Kidney tubule cell (primary cell): Measurements from ENCODE around the gene HABP2.
A peak's percentile ranks its signal among the peaks of the same experiment; 100 is the strongest.

Experiments used
- DNase-seq: peaks from one replicate; pipeline ENCODE4 v3.0.0-alpha.2; 2018; ENCODE audit warnings: low spot score

Gene HABP2

DNA sequence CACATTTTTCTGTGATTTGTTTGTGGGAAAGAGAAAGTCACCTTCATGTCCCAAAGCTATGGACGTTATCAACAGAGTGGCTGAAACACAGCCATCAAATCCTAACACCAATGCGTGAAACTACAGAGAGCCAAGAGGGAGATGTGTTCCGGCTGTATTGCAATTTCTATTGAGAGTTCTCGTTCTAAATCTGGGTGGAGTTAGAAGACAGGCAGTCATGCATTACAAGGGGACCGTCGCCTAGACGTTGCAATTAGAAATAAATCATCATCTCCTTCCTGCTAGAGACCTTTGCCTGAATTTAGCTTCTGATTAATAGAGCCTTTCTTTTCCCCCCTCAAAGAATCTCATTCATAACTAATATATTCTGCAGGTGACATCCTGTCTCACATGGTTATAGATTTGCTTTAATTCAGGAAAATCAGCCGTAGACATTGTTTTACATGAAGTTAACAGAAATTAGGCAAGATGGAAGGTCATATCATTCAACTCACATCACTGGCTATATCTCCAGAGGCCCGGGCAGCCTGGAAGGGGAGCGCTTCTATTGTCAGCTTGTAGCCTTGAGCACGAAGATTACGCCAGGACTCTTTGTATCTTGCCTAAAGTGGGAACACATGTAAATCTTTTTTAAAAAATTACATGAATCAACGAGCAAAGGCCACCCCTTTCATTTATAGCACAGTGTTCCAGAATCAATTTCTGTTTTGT lies 52.6 kb downstream of the HABP2 start:
- DNase-seq: no peak

DNA sequence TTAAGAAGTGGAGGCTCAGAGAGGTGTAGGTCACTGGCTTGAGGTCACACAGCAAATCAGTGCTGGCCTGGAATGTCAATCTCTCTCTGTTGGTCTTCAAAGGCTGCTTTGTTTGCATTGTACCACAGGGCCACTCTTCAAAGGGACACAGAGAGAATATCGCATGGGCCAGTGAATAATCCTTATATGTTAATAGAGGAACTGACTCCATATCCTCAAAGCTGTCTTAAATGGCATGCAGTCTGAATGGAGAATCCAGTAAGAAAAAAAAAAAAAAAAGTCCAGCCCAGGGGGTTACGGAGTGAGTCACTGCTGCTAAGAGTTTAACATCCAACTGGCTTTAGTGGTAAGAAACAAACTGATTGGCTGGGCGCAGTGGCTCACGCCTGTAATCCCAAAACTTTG lies 56.9 kb downstream of the HABP2 start:
- peak; percentile 32 for DNase-seq

DNA sequence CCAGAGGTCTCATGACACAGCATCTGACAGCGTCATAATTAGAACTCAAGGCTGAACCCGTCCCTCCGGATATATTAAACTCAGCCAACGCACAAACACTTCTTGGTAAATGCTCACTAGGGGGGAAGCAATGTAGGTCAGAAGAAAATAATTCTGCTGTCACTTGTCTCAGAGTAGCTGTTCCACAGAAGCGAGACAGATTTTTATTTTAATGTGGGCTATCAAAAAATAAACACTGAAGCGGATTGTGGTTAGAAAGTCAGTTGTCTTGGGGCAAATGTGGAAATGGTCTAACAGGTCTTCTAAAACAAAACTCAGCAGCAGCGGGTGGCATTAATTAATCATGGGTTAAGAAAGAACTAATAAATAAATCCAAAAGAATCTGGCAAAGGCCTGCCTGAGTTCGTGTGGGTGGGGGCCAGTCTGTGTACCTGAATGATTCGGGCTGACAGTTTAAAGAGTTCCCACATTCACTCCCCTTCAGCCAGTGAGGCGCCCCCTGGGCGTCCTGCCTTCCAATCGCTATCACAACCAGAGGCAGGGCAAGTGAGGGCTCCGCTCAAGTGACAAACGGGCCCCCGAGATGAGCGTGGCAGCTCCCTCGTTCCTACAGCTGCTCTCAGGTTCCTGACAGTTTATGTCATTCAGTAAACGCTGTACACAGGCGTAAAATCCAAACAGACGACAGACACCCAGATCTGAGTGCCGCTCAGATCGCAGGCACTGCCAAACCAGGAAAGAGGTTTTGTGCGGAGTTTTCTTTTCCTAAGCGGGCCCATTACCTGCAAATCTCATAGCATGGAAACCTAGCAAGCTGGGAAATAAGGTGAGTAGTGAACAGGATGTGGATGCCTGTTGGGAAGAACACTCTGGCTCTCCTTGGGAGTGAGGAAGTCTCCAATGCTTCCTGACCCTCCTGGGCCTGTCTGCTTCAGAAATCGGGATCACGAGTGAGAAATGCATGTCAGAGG lies 58.1 kb downstream of the HABP2 start:
- DNase-seq: no peak

DNA sequence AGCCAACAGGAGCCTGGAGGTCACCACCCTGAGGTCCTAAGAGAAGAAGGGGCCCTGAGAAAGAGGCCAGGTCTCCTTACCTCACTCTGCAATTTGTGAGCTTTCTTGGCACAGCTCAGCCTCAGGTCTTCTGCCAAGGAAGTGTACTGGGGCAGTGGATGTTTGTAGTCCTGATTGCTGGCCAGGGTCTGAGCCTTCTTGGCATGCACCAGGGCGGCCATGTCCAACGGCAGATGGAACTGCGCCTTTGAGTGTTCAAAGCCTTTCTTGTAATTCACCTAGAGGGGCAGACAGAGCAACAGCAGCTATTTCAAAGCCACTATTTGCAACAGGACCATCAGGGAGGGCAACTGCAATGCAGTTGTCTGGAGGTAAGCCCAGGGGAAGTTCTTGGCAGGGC lies 59.3 kb downstream of the HABP2 start:
- no peak for DNase-seq

DNA sequence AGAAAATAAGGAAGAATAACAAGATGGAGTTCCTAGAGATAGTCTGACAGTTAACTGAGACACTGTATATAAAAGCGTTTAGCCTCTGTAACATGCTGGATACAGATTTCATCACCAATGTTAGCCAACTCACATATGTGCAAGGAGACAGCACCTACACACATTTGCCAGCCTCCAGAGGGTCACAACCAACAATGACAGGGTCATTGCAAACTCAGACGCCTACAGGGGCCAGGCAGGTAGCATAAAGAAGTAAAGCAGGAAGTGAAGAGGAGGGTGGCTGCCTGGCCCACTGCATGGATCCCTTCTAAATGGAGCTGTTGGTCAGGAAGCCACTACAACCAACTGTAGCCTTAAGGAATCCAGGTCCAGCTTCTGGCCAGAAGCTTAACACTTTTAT lies 60.6 kb downstream of the HABP2 start:
- DNase-seq: no peak

DNA sequence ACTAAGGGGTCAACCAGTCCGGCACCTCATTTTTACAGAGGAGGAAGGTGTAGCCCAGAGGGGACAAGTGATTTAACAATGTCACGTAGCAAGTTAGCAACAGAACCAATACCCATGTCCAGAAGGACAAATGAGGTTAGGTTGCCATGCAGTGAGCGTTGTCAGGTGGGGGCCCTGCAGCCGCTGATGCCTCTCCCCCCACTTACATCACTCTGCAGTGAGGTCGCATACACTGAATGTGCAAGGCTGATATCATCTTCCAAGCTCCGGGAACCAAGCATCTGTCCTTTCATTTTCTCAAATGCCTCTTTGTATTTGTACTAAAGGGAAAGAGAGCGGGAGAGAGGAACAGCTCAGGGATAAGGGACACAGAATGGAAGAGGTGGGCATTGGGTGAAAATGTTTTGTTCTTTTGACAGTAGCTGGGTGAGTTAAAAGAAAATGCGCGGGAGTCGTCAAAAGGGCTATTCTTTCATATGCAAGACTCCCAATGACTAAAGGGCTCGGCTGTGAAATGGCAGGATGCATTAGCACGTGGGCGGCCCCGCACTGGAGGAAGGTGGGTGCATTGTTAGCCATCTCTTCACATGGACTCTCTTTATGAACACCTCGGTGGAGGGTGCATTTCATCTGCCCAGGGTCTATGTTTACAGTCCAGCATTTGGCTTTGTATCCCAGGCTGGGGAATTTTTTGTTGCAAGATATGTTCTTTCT lies 61.3 kb downstream of the HABP2 start:
- no peak for DNase-seq

DNA sequence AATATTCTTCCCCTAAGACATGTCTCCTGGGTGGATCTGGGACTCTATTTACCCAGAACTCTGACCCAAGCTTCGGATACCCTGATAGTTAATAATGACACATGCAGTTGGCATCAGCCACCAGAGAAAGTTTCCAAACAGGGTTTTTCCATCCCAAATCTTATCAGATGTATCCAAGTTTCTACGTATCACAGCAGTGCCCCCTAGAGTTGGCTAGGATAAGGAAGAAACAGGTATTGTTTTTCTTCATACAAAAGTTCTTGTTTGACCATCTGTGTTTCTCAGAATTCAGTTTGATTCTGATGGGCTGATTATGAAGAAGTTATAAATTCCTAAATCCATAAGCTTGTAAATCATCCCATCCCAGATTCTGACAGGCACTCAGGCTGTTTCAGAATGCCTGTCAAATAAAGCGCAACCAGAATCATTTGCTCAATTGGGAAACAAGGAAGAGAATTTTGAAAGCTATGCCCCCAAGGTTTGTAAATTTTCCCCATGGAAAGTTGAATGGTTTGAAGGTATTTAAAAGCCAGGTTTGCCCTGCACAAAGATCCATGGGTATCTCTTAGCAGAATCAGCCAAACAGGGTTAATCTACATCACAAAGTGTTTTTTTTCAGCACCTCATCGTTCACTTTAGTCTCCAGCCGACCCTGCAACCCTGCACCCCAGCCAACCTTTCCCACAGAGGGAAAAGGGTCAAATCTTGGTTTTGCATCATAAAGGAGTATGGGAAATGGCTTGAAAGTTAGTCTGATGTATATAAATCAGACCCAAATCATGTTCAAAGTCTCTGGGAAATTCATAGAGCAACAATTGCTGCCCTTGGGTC lies 63.6 kb downstream of the HABP2 start:
- peak; percentile 12 for DNase-seq

DNA sequence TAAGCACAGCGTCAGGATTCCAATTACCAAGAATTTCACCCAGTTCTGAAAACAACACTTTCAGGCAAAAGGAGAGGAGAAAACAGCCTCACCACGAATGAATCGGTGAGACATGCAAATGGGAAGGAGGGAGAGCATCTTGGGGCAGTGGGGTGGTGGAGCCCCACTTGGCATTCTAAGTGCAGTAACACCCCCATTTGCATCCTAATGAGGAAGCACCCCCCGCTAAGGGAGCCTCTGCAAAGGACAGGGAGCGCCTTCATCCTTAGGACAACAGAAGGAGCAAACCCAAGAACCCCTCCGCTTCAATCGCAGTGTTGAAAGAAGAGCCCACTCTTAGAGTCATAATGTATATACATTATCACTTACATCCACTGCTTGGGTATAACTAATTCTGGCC lies 64.2 kb downstream of the HABP2 start:
- DNase-seq: no peak

DNA sequence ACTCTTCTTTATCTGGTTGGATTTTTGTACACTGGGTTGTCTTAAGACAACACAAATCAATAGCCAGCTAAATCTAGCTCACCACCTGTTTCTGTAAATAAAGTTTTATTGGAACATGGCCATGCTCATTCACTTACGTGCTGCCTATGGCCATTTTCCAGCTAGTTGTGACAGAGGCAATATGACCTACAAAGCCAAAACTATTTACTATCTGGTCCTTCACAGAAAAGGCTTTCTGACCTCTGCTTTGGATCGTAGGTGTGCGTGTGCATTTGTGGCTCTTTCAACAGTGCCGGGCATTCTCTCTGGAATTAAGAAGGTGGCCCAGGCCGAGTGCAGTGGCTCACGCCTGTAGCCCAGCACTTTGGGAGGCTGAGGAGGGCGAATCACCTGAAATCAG lies 65.5 kb downstream of the HABP2 start:
- DNase-seq: no peak

DNA sequence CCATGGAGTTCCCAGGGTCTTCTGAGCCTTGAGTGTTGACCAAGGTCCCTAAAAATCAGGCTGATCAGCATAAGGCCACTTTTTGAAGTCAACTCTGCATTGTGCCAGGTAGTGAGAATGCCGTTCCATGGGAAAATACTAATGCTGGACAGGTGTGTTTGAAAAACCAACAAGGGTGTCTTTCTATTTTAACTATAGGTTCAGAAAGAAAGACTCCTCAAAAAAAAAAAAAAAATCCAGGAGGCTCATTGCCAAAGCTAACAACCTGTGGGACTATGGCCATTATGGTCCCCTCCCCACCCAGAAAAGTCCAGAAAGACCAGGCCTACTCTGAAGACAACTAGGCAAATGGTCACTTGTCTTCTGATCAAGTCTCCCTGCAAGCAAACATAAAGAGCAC lies 66.5 kb downstream of the HABP2 start:
- no peak for DNase-seq

DNA sequence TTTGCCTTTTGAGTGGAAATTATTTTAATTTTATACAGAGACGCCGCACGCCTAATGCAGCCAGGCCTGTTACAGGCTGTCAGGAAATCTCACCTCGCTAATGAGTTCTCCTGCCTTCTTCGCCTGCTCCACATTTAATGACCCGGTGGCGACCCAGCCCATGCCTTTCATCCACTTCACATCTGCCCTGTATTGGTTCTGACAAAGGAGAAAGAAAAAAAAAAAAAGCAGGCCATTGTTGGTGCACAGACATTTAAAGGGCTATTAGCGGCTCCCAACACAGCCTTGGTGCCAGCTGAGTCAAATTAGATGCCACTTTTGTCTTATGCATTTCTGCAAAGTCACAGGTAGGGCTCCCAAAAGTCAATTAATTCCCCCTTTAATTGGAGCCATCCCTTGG lies 67.7 kb downstream of the HABP2 start:
- DNase-seq: no peak

DNA sequence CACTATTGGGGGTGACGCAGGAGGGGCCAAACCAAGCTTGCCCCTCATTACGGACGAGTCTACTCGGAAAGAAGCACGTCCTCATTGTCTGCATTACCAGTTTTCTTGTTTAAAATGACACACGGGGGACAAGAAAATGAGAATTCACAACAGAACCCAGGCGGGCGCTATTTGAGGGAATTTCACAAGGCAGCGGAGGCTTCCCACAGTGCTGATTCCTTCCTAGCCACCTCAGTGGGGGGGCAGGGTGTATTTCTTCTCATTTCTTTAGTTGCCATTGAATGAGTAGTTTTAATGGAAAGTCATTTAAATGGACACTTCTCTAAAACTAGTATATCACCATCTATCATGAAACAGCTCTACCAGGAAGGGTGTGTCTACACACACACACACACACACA lies 68.1 kb downstream of the HABP2 start:
- no peak for DNase-seq

DNA sequence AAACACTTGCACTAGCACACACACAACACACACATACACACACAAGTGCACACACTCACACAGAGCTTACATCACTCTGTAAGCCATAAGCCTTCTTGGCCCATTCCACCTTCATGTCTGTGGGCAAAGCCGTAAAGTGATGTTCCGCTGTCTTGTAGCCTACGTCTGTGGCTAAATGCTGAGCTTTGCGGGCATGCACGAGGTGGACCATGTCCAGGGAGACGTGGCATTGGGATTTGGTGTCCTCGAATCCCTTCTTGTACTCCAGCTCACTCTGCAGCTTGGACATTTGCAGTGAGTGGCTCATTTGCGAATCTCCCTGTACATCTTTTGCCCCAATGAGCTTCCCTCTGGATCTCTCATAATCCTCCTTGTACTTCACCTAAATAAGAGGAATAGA lies 68.9 kb downstream of the HABP2 start:
- no peak for DNase-seq

DNA sequence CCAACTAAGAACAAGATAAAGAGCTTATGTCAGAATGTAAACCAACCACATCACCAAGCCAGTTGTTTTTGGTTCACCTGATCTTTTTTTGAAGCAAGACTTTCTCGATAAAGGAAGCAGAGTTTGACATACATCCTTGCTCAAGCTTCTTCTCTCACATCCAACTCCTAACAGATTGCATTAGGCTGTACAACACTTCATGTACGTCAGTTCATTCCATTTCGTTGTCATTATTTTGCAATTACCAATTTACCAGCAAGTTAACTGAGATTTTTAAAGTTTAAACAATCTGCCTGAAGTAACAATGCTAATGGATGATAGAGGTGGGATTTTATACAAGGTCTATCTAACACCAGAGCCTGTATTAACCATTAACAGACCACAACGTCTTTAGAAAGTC lies 70.0 kb downstream of the HABP2 start:
- no peak for DNase-seq

DNA sequence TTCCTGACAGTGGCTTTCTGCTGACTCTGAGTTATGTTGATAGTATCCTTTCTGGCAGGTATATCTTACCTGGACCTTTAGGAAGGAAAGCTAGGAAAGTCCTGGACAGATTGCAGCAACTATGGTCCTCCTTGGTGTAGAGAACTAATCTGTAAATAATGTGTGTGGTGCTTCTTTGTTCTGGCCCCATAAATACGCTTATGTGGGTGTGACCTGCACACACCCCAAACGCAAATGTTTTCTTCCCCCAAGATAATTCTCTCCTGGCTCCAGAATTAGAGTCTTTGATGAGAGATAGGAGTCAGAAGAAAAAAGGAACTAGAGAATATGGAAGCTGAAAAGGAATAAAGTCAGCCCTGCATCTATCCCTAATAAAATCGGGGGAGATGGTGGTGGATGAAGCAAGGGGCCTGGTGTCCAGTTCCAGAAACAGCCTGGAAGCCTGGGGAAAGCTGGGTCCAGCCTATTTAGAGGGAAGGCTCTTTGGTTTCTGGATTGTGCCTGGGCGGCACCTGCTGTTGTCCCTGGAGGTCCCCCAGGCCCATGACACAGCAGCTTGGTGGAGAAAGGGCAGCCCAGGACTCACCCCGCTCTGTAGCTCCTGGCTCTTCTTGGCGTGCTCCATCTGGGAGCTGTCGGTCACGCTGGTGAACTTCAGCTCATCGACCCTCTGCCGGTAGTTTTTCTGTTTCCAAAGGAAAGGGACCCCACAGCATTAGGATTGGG lies 72.8 kb downstream of the HABP2 start:
- DNase-seq: no peak

DNA sequence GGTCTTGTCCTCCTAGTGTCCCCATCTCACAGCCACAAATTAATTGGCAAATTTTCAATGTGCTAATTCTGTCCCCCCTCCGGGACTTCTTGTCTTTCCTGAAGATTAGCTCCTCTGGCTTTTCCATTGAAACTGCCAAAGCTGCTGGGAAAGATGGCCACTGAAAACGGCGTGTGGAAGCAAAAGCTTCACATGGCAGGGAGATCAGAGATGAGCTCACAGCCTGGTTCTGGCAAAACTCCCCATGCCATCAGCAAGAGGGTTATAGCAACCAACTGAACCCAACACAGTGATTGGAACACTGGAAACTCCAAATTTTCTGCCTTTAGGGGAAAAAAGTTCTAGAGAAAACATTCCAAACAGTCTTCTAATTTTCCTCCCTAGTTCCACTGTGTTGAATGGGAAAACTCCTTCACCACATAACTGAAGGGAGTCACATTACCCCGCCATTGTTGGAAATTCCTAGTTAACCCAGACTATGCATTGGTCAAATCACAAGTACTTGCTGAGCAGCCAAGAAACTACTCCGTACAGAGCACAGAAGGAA lies 74.0 kb downstream of the HABP2 start:
- DNase-seq: no peak

DNA sequence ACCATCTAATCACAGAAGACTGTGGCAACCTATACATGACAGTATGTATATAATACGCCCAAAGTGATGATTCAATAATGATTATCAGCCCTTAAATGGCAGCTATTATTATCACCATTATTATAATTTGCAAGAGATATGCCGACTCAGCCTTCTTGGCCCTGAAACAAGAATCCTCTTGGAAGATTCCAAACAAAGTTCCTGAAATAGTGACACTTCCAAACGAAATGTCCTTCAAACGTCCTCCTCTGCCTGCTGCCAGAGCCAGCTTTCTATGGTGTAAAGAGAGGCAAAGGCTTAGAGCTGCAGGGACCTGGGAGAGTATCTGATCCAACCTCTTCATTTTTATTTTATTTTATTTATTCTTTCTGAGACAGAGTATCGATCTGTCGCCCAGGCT lies 75.0 kb downstream of the HABP2 start:
- no peak for DNase-seq

DNA sequence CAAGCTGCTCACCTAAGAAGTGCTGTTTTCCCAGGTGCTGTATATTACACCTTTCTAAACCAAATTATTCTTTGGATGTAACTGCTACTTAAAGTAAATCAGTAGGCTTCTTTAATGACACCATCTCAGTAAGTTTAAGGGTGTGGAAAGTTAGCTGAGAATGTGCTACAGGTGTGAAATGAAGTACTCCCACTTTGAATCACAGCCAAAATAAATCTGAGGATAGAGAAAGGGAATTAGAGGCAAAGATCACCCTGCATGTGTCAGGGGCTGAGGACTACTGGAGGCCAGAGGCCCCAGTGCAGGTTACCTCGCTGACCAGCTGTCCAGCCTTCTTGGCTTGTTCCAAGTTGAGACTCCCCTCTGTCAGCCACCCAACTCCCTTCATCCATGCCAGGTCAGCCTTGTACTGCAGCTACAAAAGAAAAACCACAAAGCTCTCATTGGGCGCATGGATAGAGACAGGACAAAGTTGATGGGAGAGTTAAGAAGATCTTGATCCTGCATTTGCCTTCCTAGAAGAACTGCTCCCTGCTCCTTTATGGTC lies 75.8 kb downstream of the HABP2 start:
- DNase-seq: no peak

DNA sequence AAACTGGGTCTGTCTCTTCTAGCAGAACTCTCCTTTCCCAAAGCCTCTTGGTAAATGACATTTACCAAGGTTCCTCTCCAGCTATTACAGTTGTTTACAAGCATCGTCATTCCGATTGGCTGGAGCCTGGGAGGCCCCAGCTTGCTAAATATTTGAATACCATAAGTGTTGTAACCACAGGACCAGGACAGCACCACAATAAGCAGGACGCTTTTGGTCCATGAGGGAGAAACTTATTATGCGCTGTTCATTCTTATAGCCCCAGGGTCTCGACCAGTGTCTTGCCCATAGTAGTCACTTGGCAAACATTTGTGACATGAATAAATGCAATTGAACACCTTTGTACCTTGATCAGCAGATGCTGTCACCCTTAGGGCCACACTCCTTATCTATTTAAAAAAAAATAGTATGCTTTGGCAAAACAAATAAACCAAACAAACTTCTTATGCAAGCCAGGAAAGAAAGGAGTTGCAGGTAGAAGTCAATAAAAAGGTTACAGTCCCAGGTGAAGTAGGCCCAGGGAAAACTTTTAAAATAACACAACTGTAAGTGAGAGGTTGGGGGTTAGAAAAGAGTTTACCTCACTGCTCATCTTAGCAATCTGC lies 78.2 kb downstream of the HABP2 start:
- DNase-seq: no peak

DNA sequence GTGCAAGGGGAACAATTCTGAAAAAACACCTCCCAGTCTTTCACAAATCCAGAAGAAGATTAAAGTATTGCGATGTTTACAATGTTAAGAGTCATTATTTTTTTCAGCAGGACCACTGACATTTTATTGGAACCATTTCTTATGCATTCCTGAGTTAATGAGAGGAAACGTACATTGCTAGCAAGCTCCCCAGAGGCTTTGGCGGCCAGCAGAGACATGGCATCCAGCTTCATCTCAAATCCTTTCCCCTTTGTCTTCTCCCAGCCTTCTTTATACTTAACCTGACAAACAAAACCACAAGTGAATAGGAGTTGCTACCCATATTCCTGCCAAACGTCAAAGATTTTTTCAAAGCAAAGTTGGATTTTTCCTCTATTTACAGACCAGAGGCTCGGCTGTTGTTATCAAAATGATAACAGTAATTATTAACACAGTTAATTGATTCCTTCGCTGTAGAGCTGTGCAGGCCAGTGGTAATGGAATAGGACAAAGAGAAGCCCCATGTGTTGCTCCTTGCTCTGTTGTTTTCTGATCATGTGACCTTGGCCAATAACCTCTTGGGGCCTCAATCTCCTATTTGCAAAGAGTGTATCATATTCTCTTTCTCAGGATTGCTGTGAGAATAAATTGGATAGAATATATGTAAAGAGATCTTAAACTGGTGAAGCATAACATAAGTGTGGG lies 79.0 kb downstream of the HABP2 start:
- DNase-seq: no peak
